Head of caudate nucleus (tissue), 42 donors: ENCODE results near the gene RBP3.
A peak's percentile ranks its signal among the peaks of the same experiment; 100 is the strongest.

ENCODE experiments used
- DNase-seq, 42 donors: peaks; one replicate each; pipeline versions ENCODE4 v3.0.0 to v3.0.0-alpha.2; 2020 to 2021; ENCODE audit warnings: mixed read lengths in 7 of 42
- intact Hi-C: fragments of 100-400 bp; cut with DNase I; formaldehyde crosslinking; loops from one replicate; pipeline ENCODE4 v1.15.0; 2022

Gene RBP3

GRCh38 chr10:47315421-47315820 lies 32.7 kb upstream of the RBP3 start:
- intact Hi-C loops = no loop called here
- DNase-seq = no peak

GRCh38 chr10:47316131-47316530 lies 32.0 kb upstream of the RBP3 start:
- no peak for DNase-seq
- intact Hi-C loops = no loop called here

- intact Hi-C loops = no loop called here
- DNase-seq = no peak
Measured at GRCh38 chr10:47317251-47317650, 30.9 kb upstream of the RBP3 start.

- peak in 2 of 42 donors; percentile 6 to 7 for DNase-seq
Measured at GRCh38 chr10:47318706-47319105, 29.5 kb upstream of the RBP3 start.

GRCh38 chr10:47319784-47320183 lies 28.4 kb upstream of the RBP3 start:
- intact Hi-C loops = no loop called here
- DNase-seq = peak in 1 of 42 donors; percentile 10

More at GRCh38 chr10:47318706-47319105, 29.5 kb upstream of the RBP3 start:
- intact Hi-C loops = no loop called here

- peak in 2 of 42 donors; percentile 5 to 31 for DNase-seq
- intact Hi-C loops = no loop called here
Measured at GRCh38 chr10:47320812-47321211, 27.4 kb upstream of the RBP3 start.

- intact Hi-C loops = no loop called here
Measured at GRCh38 chr10:47321521-47322195, 26.5 kb upstream of the RBP3 start.

GRCh38 chr10:47322300-47323061 lies 25.7 kb upstream of the RBP3 start, which contains the start of gene GDF2:
Gene GDF2, plus strand, starts transcription at chr10:47322454. Its CDS starts 215 bp downstream, at chr10:47322669.
- peak in 2 of 42 donors; percentile 11 to 12 for DNase-seq
- intact Hi-C loops = no loop called here

More at GRCh38 chr10:47321521-47322195, 26.5 kb upstream of the RBP3 start:
- peak in 7 of 42 donors; percentile 15 to 55 (median 30) for DNase-seq

- intact Hi-C loops = no loop called here
- peak in 3 of 42 donors; percentile 21 to 54 (median 46) for DNase-seq
Measured at GRCh38 chr10:47323087-47323486, 25.1 kb upstream of the RBP3 start.

GRCh38 chr10:47323636-47324296 lies 24.4 kb upstream of the RBP3 start:
- intact Hi-C loops = no loop called here
- DNase-seq = peak in 1 of 42 donors; percentile 12

GRCh38 chr10:47325303-47326291 lies 22.6 kb upstream of the RBP3 start:
- intact Hi-C loops = no loop called here
- peak in 1 of 42 donors; percentile 9 for DNase-seq

- intact Hi-C loops = no loop called here
- peak in 1 of 42 donors; percentile 16 for DNase-seq
Measured at GRCh38 chr10:47326306-47326926, 21.7 kb upstream of the RBP3 start.

- intact Hi-C loops = no loop called here
- no peak for DNase-seq
Measured at GRCh38 chr10:47326927-47327330, 21.2 kb upstream of the RBP3 start.

GRCh38 chr10:47329855-47330254 lies 18.3 kb upstream of the RBP3 start:
- peak in 1 of 42 donors; percentile 5 for DNase-seq
- intact Hi-C loops = no loop called here

- peak in 1 of 42 donors; percentile 8 for DNase-seq
- intact Hi-C loops = no loop called here
Measured at GRCh38 chr10:47330366-47330765, 17.8 kb upstream of the RBP3 start.

GRCh38 chr10:47330804-47331203 lies 17.4 kb upstream of the RBP3 start:
- intact Hi-C loops = no loop called here
- DNase-seq = peak in 1 of 42 donors; percentile 6

- no peak for DNase-seq
- intact Hi-C loops = no loop called here
Measured at GRCh38 chr10:47331491-47331890, 16.7 kb upstream of the RBP3 start.

- intact Hi-C loops = no loop called here
- DNase-seq = no peak
Measured at GRCh38 chr10:47331954-47332353, 16.2 kb upstream of the RBP3 start.
